K562 (cell line): Measurements from ENCODE around the gene MAU2. TPM values are rescaled to one million over a fixed set of nuclear protein-coding genes. Genes with fewer than 3 reads are reported as not detected.

ENCODE experiments used
- CREM ChIP-seq: IDR thresholded peaks from 2 replicates; pipeline ENCODE4 v1.6.1; 2014; ENCODE audit warnings: antibody characterized with exemption, low read depth
- GATAD2B ChIP-seq: fragments of 450-650 bp; IDR thresholded peaks from 2 replicates; pipeline ENCODE4 v1.6.1; 2017; ENCODE audit warnings: mild to moderate bottlenecking, borderline replicate concordance
- NR2C2 ChIP-seq, 2 experiments: fragments of 200-800 bp in 1 of 2; sonication (Bioruptor generic) in 1 of 2; sonication (generic) in 1 of 2; formaldehyde crosslinking in 1 of 2; IDR thresholded peaks; 2 replicates each; pipeline versions ENCODE4 v1.6.1 to v1.8.0; 2016 to 2022; ENCODE audit warnings: mild to moderate bottlenecking in 1 of 2, missing compliant biosample characterization in 1 of 2, missing genetic modification characterization in 1 of 2, missing genetic modification reagents in 1 of 2
- NR2F6 ChIP-seq: fragments of 450-650 bp; formaldehyde crosslinking; IDR thresholded peaks from 2 replicates; pipeline ENCODE4 v1.4.0; 2020; ENCODE audit warnings: mild to moderate bottlenecking
- POLR2G ChIP-seq: fragments of 200-400 bp; formaldehyde crosslinking; IDR thresholded peaks from 2 replicates; pipeline ENCODE4 v1.6.1; 2017; ENCODE audit warnings: low read depth, mild to moderate bottlenecking, antibody characterized with exemption, low read length, moderate library complexity
- POLR2H ChIP-seq: IDR thresholded peaks from 2 replicates; pipeline ENCODE4 v1.6.1; 2016; ENCODE audit warnings: missing genetic modification characterization, low read depth, mild to moderate bottlenecking, control low read depth, missing compliant biosample characterization, moderate library complexity
- RBFOX2 ChIP-seq: fragments of 200-400 bp; formaldehyde crosslinking; IDR thresholded peaks from 2 replicates; pipeline ENCODE4 v1.6.1; 2017; ENCODE audit warnings: low read depth, mild to moderate bottlenecking, low read length, moderate library complexity
- SAP30 ChIP-seq: fragments of 200-600 bp; sonication (generic); IDR thresholded peaks from 2 replicates; pipeline ENCODE4 v1.6.1; 2012; ENCODE audit warnings: borderline replicate concordance, low read depth, mild to moderate bottlenecking, moderate library complexity, low read length, control low read depth, inconsistent platforms; ENCODE audit not compliant: insufficient read depth, poor library complexity, severe bottlenecking
- SIN3A ChIP-seq, 2 experiments: fragments of 150-350 bp in 1 of 2; IDR thresholded peaks; 2 replicates each; pipeline ENCODE4 v1.6.1; 2011 to 2016; ENCODE audit warnings: borderline replicate concordance in 2 of 2, low read depth in 2 of 2, low read length in 2 of 2, mild to moderate bottlenecking in 2 of 2, moderate library complexity in 2 of 2; ENCODE audit not compliant: control insufficient read depth in 1 of 2
- SRF ChIP-seq, 2 experiments: fragments of 250-450, 450-650 bp in 1 of 2; sonication (Bioruptor Pico) in 1 of 2; sonication (generic) in 1 of 2; formaldehyde crosslinking; IDR thresholded peaks; 2 replicates each; pipeline versions ENCODE4 v1.5.0 to v1.5.1; 2020 to 2022; ENCODE audit warnings: mild to moderate bottlenecking in 1 of 2, missing genetic modification reagents in 1 of 2
- TEAD1 ChIP-seq, 2 experiments: fragments of 450-650 bp in 1 of 2; sonication (generic) in 1 of 2; formaldehyde crosslinking; IDR thresholded peaks; 2 replicates each; pipeline versions ENCODE4 v1.4.0 to v1.8.0; 2020 to 2022; ENCODE audit warnings: mild to moderate bottlenecking in 2 of 2, missing genetic modification reagents in 1 of 2
- ZSCAN32 ChIP-seq: fragments of 450-650 bp; formaldehyde crosslinking; IDR thresholded peaks from 2 replicates; pipeline ENCODE4 v1.4.0; 2020; ENCODE audit warnings: mild to moderate bottlenecking, moderate library complexity
- polyA plus RNA-seq, 8 experiments: library from polyadenylated mRNA; depleted of rRNA in 4 of 8; stranded (reverse) in 5 of 8; unstranded in 3 of 8; fragments of >200 nt; fragmentation: Nextera tagmentation in 2 of 8; fragmentation: Illumina TruSeq in 1 of 8; extraction: Ambion mirVana in 2 of 8; extraction: Trizol in 1 of 8; gene quantifications; 2 replicates each; pipeline versions ENCODE4 v1.2.1 to v1.2.3, GENCODE V29; 2011 to 2014; ENCODE audit warnings: inconsistent platforms in 1 of 8, missing spikeins in 1 of 8
- total RNA-seq, 7 experiments: library from RNA; depleted of rRNA in 6 of 7; stranded (reverse); fragments of >200 nt in 6 of 7; fragmentation: Illumina TruSeq in 2 of 7; extraction: Trizol in 2 of 7; gene quantifications; 2 replicates each; pipeline versions ENCODE4 v1.2.1 to v1.2.3, GENCODE V29; 2011 to 2021; ENCODE audit warnings: low replicate concordance in 1 of 7
- TF ChIP-seq, protein P1 (sequence below), 2 experiments: fragments of 200-800 bp in 1 of 2; sonication (Bioruptor generic) in 1 of 2; sonication (generic) in 1 of 2; formaldehyde crosslinking in 1 of 2; IDR thresholded peaks in 1 of 2; conservative IDR thresholded peaks in 1 of 2; 2 replicates each; pipeline versions ENCODE4 v1.5.0 to v1.6.1; 2016 to 2020; ENCODE audit warnings: missing compliant biosample characterization in 1 of 2, missing genetic modification characterization in 1 of 2, missing genetic modification reagents in 1 of 2
- TF ChIP-seq, protein P2 (sequence below), 2 experiments: fragments of 450-650 bp in 1 of 2; sonication (generic) in 1 of 2; formaldehyde crosslinking in 1 of 2; IDR thresholded peaks in 1 of 2; conservative IDR thresholded peaks in 1 of 2; 2 replicates each; pipeline versions ENCODE4 v1.6.1 to v1.8.1; 2016 to 2023; ENCODE audit warnings: mild to moderate bottlenecking in 2 of 2, moderate library complexity in 2 of 2, inconsistent platforms in 1 of 2, missing genetic modification reagents in 1 of 2
- TF ChIP-seq, protein P3 (sequence below): fragments of 250-450 bp; sonication (Bioruptor Pico); IDR thresholded peaks from 2 replicates; pipeline ENCODE4 v1.5.0; 2020; ENCODE audit warnings: mild to moderate bottlenecking, borderline replicate concordance

Gene MAU2
- total and polyA plus RNA-seq, 9 of the 15 experiments (the other 6 are each of a cell fraction or from before 2014, with no cell fraction given) = 1.2 to 48.1 (median 19.4) TPM

- TF ChIP-seq SRF (CRISPR knock-in tag; IDR thresholded peaks at IDR 0.05) (peak in 1 of 2 experiments; percentile 35; a peak in 1 of 4 replicates), TEAD1 (CRISPR knock-in tag; IDR thresholded peaks at IDR 0.05) (0 out of 4 replicates have a peak, but pooled peaks of 1 of the 2 experiments have one; percentile 5), NR2C2 (CRISPR knock-in tag; IDR thresholded peaks at IDR 0.05) (no peak), NR2C2 (tag; IDR thresholded peaks at IDR 0.05) (0 out of 2 replicates have a peak, but pooled peaks have one; percentile 1), NR2F6 (no peak), GATAD2B (peak; percentile 87; the same call in 1 of the 2 replicates), POLR2G (peak; percentile 86), SAP30 (peak; percentile 55), RBFOX2 (peak; percentile 70), POLR2H (tag) (0 out of 2 replicates have a peak, but pooled peaks have one; percentile 4), SIN3A (IDR thresholded peaks at IDR 0.05; ENCODE audit: borderline replicate concordance in 2 of 2, control insufficient read depth in 1 of 2, low read depth in 2 of 2, low read length in 2 of 2) (0 out of 4 replicates have a peak, but pooled peaks have one; percentile 18 to 47), ZSCAN32 (CRISPR knock-in tag) (no peak), CREM (peak; percentile 45; the same call in 1 of the 2 replicates)
- TF ChIP-seq, protein P1, sequence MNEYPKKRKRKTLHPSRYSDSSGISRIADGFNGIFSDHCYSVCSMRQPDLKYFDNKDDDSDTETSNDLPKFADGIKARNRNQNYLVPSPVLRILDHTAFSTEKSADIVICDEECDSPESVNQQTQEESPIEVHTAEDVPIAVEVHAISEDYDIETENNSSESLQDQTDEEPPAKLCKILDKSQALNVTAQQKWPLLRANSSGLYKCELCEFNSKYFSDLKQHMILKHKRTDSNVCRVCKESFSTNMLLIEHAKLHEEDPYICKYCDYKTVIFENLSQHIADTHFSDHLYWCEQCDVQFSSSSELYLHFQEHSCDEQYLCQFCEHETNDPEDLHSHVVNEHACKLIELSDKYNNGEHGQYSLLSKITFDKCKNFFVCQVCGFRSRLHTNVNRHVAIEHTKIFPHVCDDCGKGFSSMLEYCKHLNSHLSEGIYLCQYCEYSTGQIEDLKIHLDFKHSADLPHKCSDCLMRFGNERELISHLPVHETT (CRISPR knock-in tag; conservative IDR thresholded peaks at IDR 0.05 in 1 of 2, IDR thresholded peaks at IDR 0.05 in 1 of 2) = peak in 1 of 2 experiments; percentile 85; a peak in 2 of 4 replicates
- TF ChIP-seq, protein P2, sequence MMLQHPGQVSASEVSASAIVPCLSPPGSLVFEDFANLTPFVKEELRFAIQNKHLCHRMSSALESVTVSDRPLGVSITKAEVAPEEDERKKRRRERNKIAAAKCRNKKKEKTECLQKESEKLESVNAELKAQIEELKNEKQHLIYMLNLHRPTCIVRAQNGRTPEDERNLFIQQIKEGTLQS (IDR thresholded peaks at IDR 0.05) = no peak
- TF ChIP-seq, protein P2 (CRISPR knock-in tag; conservative IDR thresholded peaks at IDR 0.05) = 0 out of 2 replicates have a peak, but pooled peaks have one; percentile 39
- TF ChIP-seq, protein P3, sequence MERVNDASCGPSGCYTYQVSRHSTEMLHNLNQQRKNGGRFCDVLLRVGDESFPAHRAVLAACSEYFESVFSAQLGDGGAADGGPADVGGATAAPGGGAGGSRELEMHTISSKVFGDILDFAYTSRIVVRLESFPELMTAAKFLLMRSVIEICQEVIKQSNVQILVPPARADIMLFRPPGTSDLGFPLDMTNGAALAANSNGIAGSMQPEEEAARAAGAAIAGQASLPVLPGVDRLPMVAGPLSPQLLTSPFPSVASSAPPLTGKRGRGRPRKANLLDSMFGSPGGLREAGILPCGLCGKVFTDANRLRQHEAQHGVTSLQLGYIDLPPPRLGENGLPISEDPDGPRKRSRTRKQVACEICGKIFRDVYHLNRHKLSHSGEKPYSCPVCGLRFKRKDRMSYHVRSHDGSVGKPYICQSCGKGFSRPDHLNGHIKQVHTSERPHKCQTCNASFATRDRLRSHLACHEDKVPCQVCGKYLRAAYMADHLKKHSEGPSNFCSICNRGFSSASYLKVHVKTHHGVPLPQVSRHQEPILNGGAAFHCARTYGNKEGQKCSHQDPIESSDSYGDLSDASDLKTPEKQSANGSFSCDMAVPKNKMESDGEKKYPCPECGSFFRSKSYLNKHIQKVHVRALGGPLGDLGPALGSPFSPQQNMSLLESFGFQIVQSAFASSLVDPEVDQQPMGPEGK (CRISPR knock-in tag) = no peak
Measured at GRCh38 chr19:19385896-19386869, 65.6 kb downstream of the MAU2 start (continued).
